Lower lobe of right lung (tissue), 2 donors: ENCODE data around the gene RAB7B. TPM values are rescaled to one million over a fixed set of nuclear protein-coding genes. Genes with fewer than 3 reads are reported as not detected.

Experiments
- ATAC-seq, 2 donors: fragments of 200-7000 bp; cut with Tn5 transposase; one replicate each; pipeline ENCODE4 v1.9.1; 2020 to 2022; ENCODE audit warnings: mild to moderate bottlenecking in 2 of 2, moderate library complexity in 2 of 2
- DNase-seq: peaks from one replicate; pipeline ENCODE4 v3.0.0-alpha.2; 2020
- H3K27ac ChIP-seq: fragments of 200-600 bp; one replicate; pipeline ENCODE4 v1.8.0; 2022
- H3K27me3 ChIP-seq: fragments of 200-600 bp; one replicate; pipeline ENCODE4 v1.8.0; 2022; ENCODE audit warnings: low read depth
- H3K36me3 ChIP-seq: fragments of 200-600 bp; one replicate; pipeline ENCODE4 v1.8.0; 2022; ENCODE audit warnings: mild to moderate bottlenecking
- H3K4me1 ChIP-seq: fragments of 200-600 bp; one replicate; pipeline ENCODE4 v1.8.0; 2022
- H3K4me3 ChIP-seq: fragments of 200-600 bp; one replicate; pipeline ENCODE4 v1.8.0; 2022; ENCODE audit warnings: mild to moderate bottlenecking
- H3K9me3 ChIP-seq: fragments of 200-600 bp; one replicate; pipeline ENCODE4 v1.8.0; 2022
- CTCF ChIP-seq: fragments of 200-600 bp; IDR thresholded peaks from one replicate; pipeline ENCODE4 v1.8.0; 2022; ENCODE audit warnings: antibody characterized with exemption, mild to moderate bottlenecking
- intact Hi-C: fragments of 100-400 bp; cut with DNase I; formaldehyde crosslinking; loops from one replicate; pipeline ENCODE4 v1.11.0; 2022
- total RNA-seq: library from RNA; stranded (reverse); fragmentation: NEBNext Ultra II Directional; extraction: Animal tissue kit (Norgen Biotek cat#: 25700); gene quantifications from one replicate; pipeline ENCODE4 v1.2.1, GENCODE V29; 2021
- donor health status: DM: no; HTN: yes; CAD: no; lungs with severe emphysema.

Gene RAB7B
- total RNA-seq, 1 donor from 2014 or later = 9.1 TPM

GRCh38 chr1:206037581-206037980, 34.4 kb upstream of the RAB7B start:
- ATAC-seq = no peak
- H3K4me1 ChIP-seq = no peaks in the 10 kb centered on the region

GRCh38 chr1:206036663-206037455, 33.7 kb upstream of the RAB7B start:
- DNase-seq (no peak), ATAC-seq (peak; percentile 49 to 55)
- TF ChIP-seq CTCF = no peak
- intact Hi-C loops = no loop called here
- Histone ChIP-seq H3K4me1 (no peaks in the 10 kb centered on the region), H3K4me3 (no peak overlapping the region), H3K36me3 (no peaks in the 10 kb centered on the region), H3K9me3 (no peaks in the 10 kb centered on the region), H3K27me3 (no peaks in the 10 kb centered on the region), H3K27ac (no peak overlapping the region)

More at GRCh38 chr1:206037581-206037980, 34.4 kb upstream of the RAB7B start:
- intact Hi-C loops = no loop called here
- TF ChIP-seq CTCF = no peak
- Histone ChIP-seq H3K27ac (no peak overlapping the region), H3K9me3 (no peaks in the 10 kb centered on the region), H3K27me3 (no peaks in the 10 kb centered on the region), H3K36me3 (no peaks in the 10 kb centered on the region), H3K4me3 (no peak overlapping the region)
- DNase-seq = no peak

- no peak for DNase-seq
- peak overlapping the region; percentile 24 for H3K4me3 ChIP-seq
- no peaks in the 10 kb centered on the region for H3K27me3 ChIP-seq
- intact Hi-C loops = no loop called here
- ATAC-seq = peak; percentile 44 to 46
- H3K27ac ChIP-seq = no peak overlapping the region
- H3K9me3 ChIP-seq = no peaks in the 10 kb centered on the region
- no peak for TF ChIP-seq CTCF
- no peaks in the 10 kb centered on the region for H3K4me1 ChIP-seq
- no peaks in the 10 kb centered on the region for H3K36me3 ChIP-seq
These were observed 31.8 kb upstream of the RAB7B start for GRCh38 chr1:206035027-206035426.

- ATAC-seq = no peak
- Histone ChIP-seq H3K36me3 (no peaks in the 10 kb centered on the region), H3K4me3 (no peak overlapping the region), H3K9me3 (no peaks in the 10 kb centered on the region), H3K27ac (no peak overlapping the region), H3K4me1 (peaks cover 4% of the 10 kb centered on the region), H3K27me3 (no peaks in the 10 kb centered on the region)
- intact Hi-C loops = no loop called here
- TF ChIP-seq CTCF = no peak
- DNase-seq = no peak
These were observed 29.4 kb upstream of the RAB7B start for GRCh38 chr1:206032380-206033140.

GRCh38 chr1:206030714-206031113, 27.5 kb upstream of the RAB7B start:
- intact Hi-C loops = no loop called here
- peaks cover 4% of the 10 kb centered on the region for H3K4me1 ChIP-seq
- DNase-seq (peak; percentile 75), ATAC-seq (peak; percentile 91 to 93)
- H3K36me3 ChIP-seq = no peaks in the 10 kb centered on the region
- H3K27ac ChIP-seq = no peak overlapping the region
- H3K4me3 ChIP-seq = no peak overlapping the region
- H3K9me3 ChIP-seq = no peaks in the 10 kb centered on the region
- H3K27me3 ChIP-seq = no peaks in the 10 kb centered on the region
- peak; percentile 77 for TF ChIP-seq CTCF
